PC-9 (cell line): Measurements from ENCODE around the gene FAM162B.

Source experiments
- CTCF ChIP-seq: fragments of 200-600 bp; sonication (generic); conservative IDR thresholded peaks from 2 replicates; pipeline ENCODE4 v1.6.1; 2017; ENCODE audit warnings: mixed run types, antibody characterized with exemption, mild to moderate bottlenecking, moderate library complexity
- EZH2 ChIP-seq: fragments of 200-600 bp; sonication (generic); IDR thresholded peaks from 2 replicates; pipeline ENCODE4 v1.8.0; 2017; ENCODE audit warnings: antibody characterized with exemption, low read depth

- TF ChIP-seq CTCF = no peak
- no peak for TF ChIP-seq EZH2
These were observed 23.9 kb downstream of the FAM162B start for GRCh38 chr6:116741571-116741970.
